ENCODE measurements around the gene VENTX.

GRCh38 chr10:133198621-133199487, 38.8 kb upstream of the VENTX start:
- TF ChIP-seq CTCF (IDR thresholded peaks at IDR 0.05) (no peak), POLR2A (IDR thresholded peaks at IDR 0.05) (no peak)
